ENCODE data around the gene GINS2. TPM values are rescaled to one million over a fixed set of nuclear protein-coding genes. Genes with fewer than 3 reads are reported as not detected.

Gene GINS2
- total RNA-seq = 4.9 TPM

- peak; percentile 98 to 100 for DNase-seq (ENCODE audit: low spot score in 2 of 2)
- no peak for FAIRE-seq
These were observed at the start of gene GINS2 for GRCh38 chr16:85688586-85689284. Gene GINS2 (minus strand): TSS chr16:85688954. CDS start chr16:85688898, 56 bp downstream.

GRCh38 chr16:85736921-85737320 is 48.2 kb upstream of the GINS2 start:
- FAIRE-seq (no peak), DNase-seq (ENCODE audit: low spot score in 2 of 2) (no peak)

GRCh38 chr16:85735946-85736345 is 47.2 kb upstream of the GINS2 start:
- no peak for FAIRE-seq
- DNase-seq (ENCODE audit: low spot score in 2 of 2) = no peak

- DNase-seq (ENCODE audit: low spot score in 2 of 2) = no peak
- FAIRE-seq = no peak
These were observed 46.5 kb upstream of the GINS2 start for GRCh38 chr16:85735225-85735635.

- no peak for DNase-seq (ENCODE audit: low spot score in 2 of 2)
- FAIRE-seq = no peak
These were observed 45.7 kb upstream of the GINS2 start for GRCh38 chr16:85734311-85735017.

- DNase-seq (ENCODE audit: low spot score in 2 of 2) (no peak), FAIRE-seq (no peak)
These were observed 45.1 kb upstream of the GINS2 start for GRCh38 chr16:85733839-85734170.

- FAIRE-seq = no peak
These were observed 44.5 kb upstream of the GINS2 start for GRCh38 chr16:85733155-85733838.

GRCh38 chr16:85731179-85731578 is 42.4 kb upstream of the GINS2 start:
- no peak for FAIRE-seq
- DNase-seq (ENCODE audit: low spot score in 2 of 2) = no peak

More at GRCh38 chr16:85733155-85733838, 44.5 kb upstream of the GINS2 start:
- no peak for DNase-seq (ENCODE audit: low spot score in 2 of 2)

- FAIRE-seq (no peak), DNase-seq (ENCODE audit: low spot score in 2 of 2) (no peak)
These were observed 41.4 kb upstream of the GINS2 start for GRCh38 chr16:85730186-85730465.

- FAIRE-seq (no peak), DNase-seq (ENCODE audit: low spot score in 2 of 2) (no peak)
These were observed 40.9 kb upstream of the GINS2 start for GRCh38 chr16:85729452-85730185.

GRCh38 chr16:85728879-85729278 is 40.1 kb upstream of the GINS2 start:
- no peak for DNase-seq (ENCODE audit: low spot score in 2 of 2)
- FAIRE-seq = no peak

GRCh38 chr16:85724936-85725335 is 36.2 kb upstream of the GINS2 start:
- DNase-seq (ENCODE audit: low spot score in 2 of 2) = no peak
- no peak for FAIRE-seq

- FAIRE-seq = no peak
- DNase-seq (ENCODE audit: low spot score in 2 of 2) = no peak
These were observed 35.5 kb upstream of the GINS2 start for GRCh38 chr16:85724126-85724879.

GRCh38 chr16:85722128-85722893 is 33.6 kb upstream of the GINS2 start:
- no peak for FAIRE-seq
- DNase-seq (ENCODE audit: low spot score in 2 of 2) = no peak

GRCh38 chr16:85720302-85720637 is 31.5 kb upstream of the GINS2 start:
- DNase-seq (ENCODE audit: low spot score in 2 of 2) = no peak
- no peak for FAIRE-seq

GRCh38 chr16:85719605-85720301 is 31.0 kb upstream of the GINS2 start:
- no peak for FAIRE-seq
- no peak for DNase-seq (ENCODE audit: low spot score in 2 of 2)

- FAIRE-seq = no peak
These were observed 29.9 kb upstream of the GINS2 start for GRCh38 chr16:85718682-85719081.

GRCh38 chr16:85718153-85718477 is 29.4 kb upstream of the GINS2 start:
- FAIRE-seq (no peak), DNase-seq (ENCODE audit: low spot score in 2 of 2) (no peak)

More at GRCh38 chr16:85718682-85719081, 29.9 kb upstream of the GINS2 start:
- DNase-seq (ENCODE audit: low spot score in 2 of 2) = no peak
